ENCODE results near the gene RHBDL3. TPM values are rescaled to one million over a fixed set of nuclear protein-coding genes. Genes with fewer than 3 reads are reported as not detected.

Gene RHBDL3
- total RNA-seq, 4 donors from 2014 or later: 0.30 TPM; not detected in 3

GRCh38 chr17:32266051-32266388, 388 bp downstream of the RHBDL3 start:
- TF ChIP-seq POLR2A (IDR thresholded peaks at IDR 0.05): no peak
- no peak for TF ChIP-seq CTCF (IDR thresholded peaks at IDR 0.05)
- TF ChIP-seq EP300 (IDR thresholded peaks at IDR 0.05): no peak
- Histone ChIP-seq H3K4me3 (peak overlapping the region; percentile 43 to 78 (median 66)), H3K36me3 (no peaks in the 10 kb centered on the region), H3K27me3 (peaks cover 0 to 52% of the 10 kb centered on the region in 2 donors), H3K4me1 (peaks cover 0 to 34% (median 12%) of the 10 kb centered on the region in 4 donors), H3K27ac (peak overlapping the region in 1 of 4 donors; percentile 22), H3K9me3 (no peaks in the 10 kb centered on the region)
- DNase-seq (ENCODE audit: low spot score in 2 of 2): no peak
- 0% methylated on average over 10 of the region's 55 CpGs; no CpG with 5 or more reads in 1 of the 2 donors for WGBS, 2 donors

DNA sequence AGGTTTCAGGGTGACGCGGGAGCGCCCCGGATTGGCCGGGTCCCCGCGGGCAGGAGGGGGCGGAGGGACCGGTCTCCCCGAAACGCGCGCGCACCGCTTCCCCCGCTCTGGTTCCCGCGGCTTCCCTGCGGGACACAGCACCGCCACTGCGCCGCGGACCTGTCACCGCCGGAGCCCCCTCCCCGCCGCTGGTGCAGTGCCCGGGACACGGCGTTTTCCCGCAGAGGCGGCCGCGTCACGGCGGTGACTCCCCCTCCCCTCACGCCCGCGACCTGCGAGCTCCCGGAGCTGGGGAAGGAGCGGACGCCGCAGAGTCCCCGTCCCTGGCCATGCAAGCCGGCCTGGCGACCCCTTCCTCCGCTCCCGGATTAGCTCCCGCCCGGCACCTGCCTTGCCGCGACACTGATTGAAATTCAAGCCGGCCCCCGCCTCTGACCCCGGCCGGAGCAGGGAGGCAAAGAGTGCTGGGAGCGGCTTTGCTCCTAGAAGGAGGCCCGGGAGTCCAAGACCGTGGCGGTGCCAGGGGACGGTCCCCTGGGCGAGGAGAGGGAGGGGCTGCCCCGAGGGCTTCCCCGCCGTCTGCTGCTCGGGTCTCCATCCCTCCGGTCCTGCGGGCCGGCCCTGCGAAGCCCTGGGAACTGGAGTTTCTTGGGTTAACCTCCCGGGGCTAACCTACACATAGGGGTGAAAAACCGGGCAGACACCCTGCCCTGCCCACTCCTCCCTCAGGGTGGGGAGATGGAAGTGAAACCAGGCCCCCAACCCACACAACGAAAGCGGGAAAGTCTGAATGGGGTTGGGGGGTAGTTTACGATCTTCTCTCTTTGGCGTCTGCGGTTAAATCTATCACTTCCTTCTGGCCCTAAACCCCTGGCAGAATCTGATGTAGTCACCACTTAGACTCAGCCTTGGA, 1.0 kb downstream of the RHBDL3 start:
- WGBS, 2 donors: 1 to 4% methylated on average over 18 to 52 of the region's 78 CpGs
- peak overlapping the region in 1 of 4 donors; percentile 22 for H3K27ac ChIP-seq
- H3K27me3 ChIP-seq: peaks cover 0 to 58% of the 10 kb centered on the region in 2 donors
- no peak for TF ChIP-seq POLR2A (IDR thresholded peaks at IDR 0.05)
- TF ChIP-seq CTCF (IDR thresholded peaks at IDR 0.05): no peak
- TF ChIP-seq EP300 (IDR thresholded peaks at IDR 0.05): no peak
- peak overlapping the region; percentile 43 to 78 (median 66) for H3K4me3 ChIP-seq
- H3K4me1 ChIP-seq: peaks cover 0 to 30% (median 12%) of the 10 kb centered on the region in 4 donors
- no peaks in the 10 kb centered on the region for H3K9me3 ChIP-seq
- H3K36me3 ChIP-seq: no peaks in the 10 kb centered on the region
- DNase-seq (ENCODE audit: low spot score in 2 of 2): no peak

DNA sequence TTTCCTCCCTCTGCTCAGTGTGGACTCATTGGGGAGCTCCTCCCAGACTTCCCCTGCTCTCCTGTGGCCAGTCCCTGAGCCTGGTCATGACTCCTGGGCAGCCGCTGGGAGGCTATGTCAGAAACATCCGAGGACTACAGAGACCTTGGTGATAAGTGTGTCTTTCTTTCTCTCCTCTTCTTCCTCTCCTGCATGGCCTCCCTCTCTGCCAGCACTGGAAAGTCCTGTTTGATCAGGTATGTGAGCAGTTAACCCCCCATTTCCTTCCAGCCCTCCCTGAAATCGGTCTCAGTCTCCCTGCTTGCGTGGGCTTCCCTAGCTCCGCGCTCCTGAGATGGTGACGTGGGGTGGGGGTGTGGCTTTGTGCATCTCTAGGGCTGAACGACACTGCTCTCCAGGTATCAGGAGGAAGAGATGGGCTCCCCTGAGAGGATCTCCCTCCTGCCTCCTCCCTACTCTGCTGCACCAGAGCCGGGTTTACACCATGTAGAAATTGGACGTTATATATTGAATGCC, 2.1 kb downstream of the RHBDL3 start:
- 40 to 42% methylated on average over 10 of the region's 10 CpGs for WGBS, 2 donors
- no peak for TF ChIP-seq POLR2A (IDR thresholded peaks at IDR 0.05)
- no peak for TF ChIP-seq CTCF (IDR thresholded peaks at IDR 0.05)
- TF ChIP-seq EP300 (IDR thresholded peaks at IDR 0.05): no peak
- no peak overlapping the region for H3K4me3 ChIP-seq

DNA sequence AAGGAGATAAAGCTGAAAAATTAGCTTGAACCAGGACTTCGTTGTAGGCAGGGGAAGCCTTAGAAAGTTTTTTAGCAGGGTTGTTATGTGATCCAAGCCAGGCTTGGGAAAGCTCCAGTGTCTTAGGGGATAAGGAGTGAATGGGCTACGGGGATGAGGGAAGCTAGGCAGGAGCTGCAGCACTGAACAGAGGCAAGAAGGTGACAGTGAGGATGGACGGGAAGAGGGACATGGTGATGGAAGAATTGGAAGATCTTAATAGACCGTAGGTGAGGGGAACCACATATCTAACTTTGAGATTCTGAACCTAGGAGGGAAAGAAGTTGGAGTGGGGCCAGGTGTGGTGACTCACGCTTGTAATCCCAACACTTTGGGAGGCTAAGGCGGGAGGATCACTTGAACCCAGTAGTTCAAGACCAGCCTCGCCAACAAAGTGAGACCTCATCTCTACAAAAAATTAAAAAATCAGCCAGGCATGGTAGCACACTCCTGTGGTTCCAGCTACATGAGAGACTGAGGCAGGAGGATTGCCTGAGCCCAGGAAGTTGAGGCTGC, 3.2 kb downstream of the RHBDL3 start:
- no peak for DNase-seq (ENCODE audit: low spot score in 2 of 2)
- no peak overlapping the region for H3K27ac ChIP-seq
- H3K4me1 ChIP-seq: peaks cover 0 to 30% (median 12%) of the 10 kb centered on the region in 4 donors
- H3K9me3 ChIP-seq: no peaks in the 10 kb centered on the region
- H3K27me3 ChIP-seq: peaks cover 0 to 76% of the 10 kb centered on the region in 2 donors
- no peaks in the 10 kb centered on the region for H3K36me3 ChIP-seq
- WGBS, 2 donors: 87 to 92% methylated on average over 7 of the region's 7 CpGs
- H3K4me3 ChIP-seq: no peak overlapping the region
- no peak for TF ChIP-seq CTCF (IDR thresholded peaks at IDR 0.05)
- no peak for TF ChIP-seq EP300 (IDR thresholded peaks at IDR 0.05)
- no peak for TF ChIP-seq POLR2A (IDR thresholded peaks at IDR 0.05)

More for the DNA sequence above, 2.1 kb downstream of the RHBDL3 start:
- Histone ChIP-seq H3K4me1 (peaks cover 0 to 30% (median 12%) of the 10 kb centered on the region in 4 donors), H3K9me3 (no peaks in the 10 kb centered on the region), H3K36me3 (no peaks in the 10 kb centered on the region), H3K27ac (no peak overlapping the region), H3K27me3 (peaks cover 0 to 69% of the 10 kb centered on the region in 2 donors)
- no peak for DNase-seq (ENCODE audit: low spot score in 2 of 2)

DNA sequence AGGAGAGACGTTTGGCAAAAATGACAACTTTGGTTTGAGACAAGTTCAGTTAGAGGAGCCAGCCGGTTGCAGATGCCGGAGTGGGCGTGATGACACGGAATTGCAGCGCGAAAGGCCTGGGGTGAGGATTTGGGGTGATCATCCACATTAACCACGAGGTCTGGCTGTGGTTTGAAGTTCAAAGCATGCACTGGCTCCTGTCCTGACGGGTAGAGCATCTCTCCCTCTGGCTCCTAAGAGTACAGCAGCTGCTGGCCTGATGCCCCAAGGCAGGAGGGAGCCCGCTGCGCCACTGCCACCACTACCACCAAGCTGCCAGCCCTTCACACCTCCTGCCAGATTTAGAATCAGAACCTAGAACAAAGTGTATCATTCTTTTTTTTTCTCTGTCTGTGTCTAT, 3.7 kb downstream of the RHBDL3 start:
- 72 to 81% methylated on average over 11 of the region's 11 CpGs for WGBS, 2 donors
- DNase-seq (ENCODE audit: low spot score in 2 of 2): no peak
- H3K4me1 ChIP-seq: peaks cover 0 to 30% (median 12%) of the 10 kb centered on the region in 4 donors
- no peak overlapping the region for H3K27ac ChIP-seq
- peaks cover 0 to 76% of the 10 kb centered on the region in 2 donors for H3K27me3 ChIP-seq
- no peaks in the 10 kb centered on the region for H3K9me3 ChIP-seq
- TF ChIP-seq POLR2A (IDR thresholded peaks at IDR 0.05) (no peak), CTCF (IDR thresholded peaks at IDR 0.05) (no peak), EP300 (IDR thresholded peaks at IDR 0.05) (no peak)
- H3K36me3 ChIP-seq: no peaks in the 10 kb centered on the region
- no peak overlapping the region for H3K4me3 ChIP-seq

All from tibial nerve (tissue), 4 donors.